NK-92 (cell line): ENCODE results near the gene STIM2.

Experiments
- DNase-seq: peaks from one replicate; lab custom pipeline; 2025; ENCODE audit not compliant: unreplicated experiment; lab: John Stamatoyannopoulos, UW

STIM2 gene

DNA sequence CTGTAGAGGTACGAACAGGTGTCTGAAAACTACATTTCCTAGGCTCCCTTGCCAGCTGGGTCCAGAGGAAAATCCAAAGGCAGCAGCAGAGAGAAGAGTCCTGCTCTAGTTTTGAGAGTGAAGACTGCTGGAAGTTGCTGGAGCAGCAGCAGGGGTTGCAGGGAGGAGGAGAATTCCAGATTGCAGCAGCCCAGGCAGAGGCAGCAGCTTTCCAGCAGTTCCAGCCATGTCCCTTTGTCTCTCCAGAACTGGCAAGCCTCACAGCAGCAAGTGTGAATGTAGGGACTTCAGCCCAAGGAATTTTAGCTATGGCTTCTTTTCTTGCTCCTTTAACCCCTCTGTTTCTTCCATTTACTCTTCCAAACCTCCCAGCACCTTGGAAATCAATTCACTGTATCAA is 24.1 kb upstream of the STIM2 start:
- DNase-seq = no peak

DNA sequence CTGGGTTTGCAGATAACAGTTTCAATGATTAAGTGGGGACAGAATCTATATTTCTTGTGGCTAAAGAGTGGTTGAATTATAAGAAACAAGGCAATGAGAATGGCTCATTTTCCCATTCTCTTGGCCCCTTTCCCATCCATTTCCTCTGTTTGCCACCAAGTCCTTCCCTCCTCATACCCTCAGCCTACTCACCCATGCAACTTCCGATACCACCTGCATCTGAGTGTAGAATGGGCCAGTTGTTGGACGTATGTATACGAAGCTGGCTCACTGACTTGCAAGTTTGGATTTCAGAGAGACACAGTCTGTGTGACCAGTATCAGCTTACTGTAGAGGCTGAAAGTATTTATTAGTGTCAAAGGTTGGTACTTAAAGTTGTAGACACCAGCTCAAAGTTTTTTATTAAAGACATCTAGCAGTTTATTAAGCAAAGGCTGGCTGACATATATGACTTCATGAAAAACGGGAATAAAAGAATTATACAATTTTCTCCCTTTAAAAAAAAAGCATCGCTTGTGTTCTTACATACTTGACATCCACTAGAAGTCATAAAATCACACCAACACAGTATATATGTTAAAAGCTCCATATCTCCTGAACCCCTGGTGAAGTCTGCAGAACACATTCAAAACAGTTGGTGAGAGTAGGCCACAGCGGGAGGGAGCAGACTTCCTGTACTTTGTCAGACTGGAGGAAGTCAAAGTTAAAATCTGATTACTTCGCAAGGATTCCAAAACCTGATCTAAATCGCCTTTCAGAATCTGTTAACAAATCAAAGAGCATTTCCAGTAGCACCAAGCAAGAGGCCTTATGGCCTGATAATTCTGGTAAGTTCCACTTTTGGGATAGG is 22.4 kb upstream of the STIM2 start:
- DNase-seq = no peak

DNA sequence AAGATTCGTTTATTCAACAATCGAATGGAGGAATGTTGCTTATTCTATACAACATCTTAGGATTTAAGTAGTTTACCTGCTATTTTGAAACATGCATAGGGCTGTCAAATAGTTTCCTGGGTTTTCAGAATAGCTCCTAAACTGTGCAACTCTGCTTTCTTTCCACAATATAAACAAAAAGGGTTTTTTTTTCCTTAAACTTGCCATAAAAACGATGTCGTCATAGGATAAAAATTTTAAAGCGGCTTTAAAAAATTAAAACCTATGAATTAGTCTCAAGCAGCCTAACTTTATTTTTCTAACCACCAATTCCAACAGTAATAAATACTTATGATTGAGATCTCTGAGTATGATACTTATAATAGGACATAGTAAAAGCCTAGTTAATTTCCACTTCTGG is 21.6 kb upstream of the STIM2 start:
- no peak for DNase-seq

- DNase-seq = no peak
Observed at GRCh38 chr4:26839534-26839951, 21.1 kb upstream of the STIM2 start.

- no peak for DNase-seq
Observed at GRCh38 chr4:26840786-26841185, 19.9 kb upstream of the STIM2 start.

- no peak for DNase-seq
Observed at GRCh38 chr4:26842911-26843310, 17.7 kb upstream of the STIM2 start.

- no peak for DNase-seq
Observed at GRCh38 chr4:26850528-26850927, 10.1 kb upstream of the STIM2 start.

- no peak for DNase-seq
Observed at GRCh38 chr4:26851129-26851528, 9.5 kb upstream of the STIM2 start.

GRCh38 chr4:26854701-26855100 is 5.9 kb upstream of the STIM2 start:
- no peak for DNase-seq

GRCh38 chr4:26856906-26857277 is 3.7 kb upstream of the STIM2 start:
- DNase-seq = no peak

- DNase-seq = peak; percentile 61
Observed at GRCh38 chr4:26857278-26858034, 3.2 kb upstream of the STIM2 start.

GRCh38 chr4:26858035-26858918 is 2.4 kb upstream of the STIM2 start:
- no peak for DNase-seq

DNA sequence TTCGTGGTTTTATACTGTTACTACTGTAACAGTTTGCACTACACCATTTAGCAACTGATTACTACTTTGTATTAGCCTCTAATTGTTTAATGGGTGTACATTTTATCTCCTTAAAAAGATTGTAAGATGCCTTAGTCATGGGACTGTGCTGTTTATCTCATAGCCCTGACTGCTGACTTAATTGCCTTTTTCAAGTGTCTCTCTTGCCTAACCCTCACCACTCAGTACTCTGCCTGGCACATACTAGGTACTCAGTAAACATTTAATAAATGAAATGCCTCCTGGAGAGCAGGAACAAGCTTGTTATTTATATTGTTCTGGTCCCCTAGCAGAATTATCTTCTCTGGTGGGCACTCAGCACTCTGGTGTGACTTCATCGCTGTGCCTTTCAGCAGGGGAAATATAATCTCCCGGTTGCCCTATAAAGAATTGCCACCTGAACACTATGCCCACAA is 1.7 kb upstream of the STIM2 start:
- no peak for DNase-seq

GRCh38 chr4:26859762-26860156 is 882 bp upstream of the STIM2 start:
- DNase-seq = no peak

GRCh38 chr4:26860922-26861433 is 337 bp downstream of the STIM2 start:
- DNase-seq = no peak

DNA sequence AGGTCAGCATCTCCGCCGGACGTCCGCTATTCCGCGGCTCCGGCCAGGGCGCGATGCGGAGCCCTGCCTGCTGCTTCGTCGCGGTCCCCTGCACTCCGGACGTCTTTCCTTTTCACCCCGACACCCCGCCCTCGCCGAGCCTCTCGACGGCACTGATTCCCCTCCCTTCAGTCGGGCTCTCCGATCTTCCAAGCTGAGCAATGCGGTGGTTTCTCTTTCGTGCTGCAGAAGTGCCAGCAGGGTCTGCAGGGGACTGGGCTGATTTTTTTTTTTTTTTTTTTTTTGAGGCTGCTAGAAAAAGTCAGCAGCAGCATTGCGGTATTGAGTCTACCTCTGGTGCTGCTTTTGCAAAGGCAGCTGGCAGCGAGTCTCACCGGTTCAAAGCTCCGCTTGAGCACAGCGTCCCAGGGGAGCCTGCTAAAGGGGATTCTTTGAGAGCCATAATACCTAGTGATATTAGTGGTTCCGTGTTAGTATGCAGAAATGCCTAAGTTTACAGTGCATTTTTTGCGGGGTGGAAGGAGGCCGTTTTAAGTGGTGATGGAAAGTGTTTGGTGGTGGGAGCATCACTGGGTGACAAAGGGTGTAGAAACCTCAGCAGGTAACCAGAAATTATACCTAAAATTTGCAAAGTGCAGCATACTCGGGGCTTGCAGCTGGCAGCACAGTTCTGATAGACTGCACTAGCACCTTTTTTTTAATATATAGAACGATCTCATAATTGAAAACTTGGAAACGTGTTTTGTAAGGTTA is 969 bp downstream of the STIM2 start:
- peak; percentile 16 for DNase-seq

DNA sequence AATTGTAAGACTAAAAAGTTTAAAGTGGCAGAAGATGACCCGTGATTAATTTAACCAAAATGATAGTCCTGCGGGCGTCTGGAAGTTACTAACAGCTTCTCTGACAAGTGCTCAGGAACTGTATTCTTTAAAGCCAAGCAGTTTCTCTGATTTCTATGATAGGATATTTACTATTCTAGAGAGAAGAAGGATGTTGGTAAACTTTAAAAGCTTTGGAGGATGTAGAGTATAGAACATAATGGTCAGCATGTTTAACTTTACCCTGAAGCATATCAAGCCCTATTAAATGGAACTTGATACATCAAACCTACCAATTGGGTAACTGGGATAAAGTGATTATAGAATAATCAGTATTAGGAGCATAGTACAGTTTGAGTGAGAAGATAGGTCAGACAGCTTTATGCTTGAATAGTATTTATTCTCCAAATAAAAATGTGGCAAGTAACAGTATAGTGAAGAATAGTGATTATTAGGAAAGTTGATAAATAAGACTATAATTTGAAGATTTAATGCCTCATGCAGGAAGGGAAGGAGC is 1.8 kb downstream of the STIM2 start:
- no peak for DNase-seq

GRCh38 chr4:26863512-26863911 is 2.9 kb downstream of the STIM2 start:
- DNase-seq = no peak

- DNase-seq = no peak
Observed at GRCh38 chr4:26864899-26865298, 4.3 kb downstream of the STIM2 start.

DNA sequence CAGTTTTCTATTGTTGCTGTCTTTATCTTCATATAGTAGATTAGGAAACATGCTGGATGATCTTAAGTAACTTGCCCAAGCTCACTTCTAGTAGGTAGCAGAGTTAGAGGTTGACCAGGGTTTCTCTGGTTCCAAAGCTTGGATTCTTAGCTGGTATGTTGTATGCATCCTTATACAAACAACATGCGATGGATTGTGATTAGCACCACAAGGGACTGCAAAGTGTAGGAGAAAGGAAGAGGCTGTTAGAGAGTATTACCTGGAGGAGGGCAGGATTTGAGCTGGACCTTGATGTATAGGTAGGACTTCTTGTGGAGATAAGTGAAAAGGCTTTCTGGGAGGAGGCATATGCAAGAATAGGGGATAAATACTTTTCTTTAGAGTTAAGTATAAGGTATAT is 5.6 kb downstream of the STIM2 start:
- DNase-seq = no peak
